NCI-H524 treated with DMSO at 0.1 percent for 48 hours (cell line): Measurements from ENCODE around the gene ZNF226.
"Not testable (repeated sequence)": the region's sequence is repeated elsewhere in the genome, so short reads cannot be mapped to it uniquely, and the experiment has no call there.

Experiments
- DNase-seq: peaks from one replicate; lab custom pipeline; 2025; lab: John Stamatoyannopoulos, UW

The ZNF226 gene

DNA sequence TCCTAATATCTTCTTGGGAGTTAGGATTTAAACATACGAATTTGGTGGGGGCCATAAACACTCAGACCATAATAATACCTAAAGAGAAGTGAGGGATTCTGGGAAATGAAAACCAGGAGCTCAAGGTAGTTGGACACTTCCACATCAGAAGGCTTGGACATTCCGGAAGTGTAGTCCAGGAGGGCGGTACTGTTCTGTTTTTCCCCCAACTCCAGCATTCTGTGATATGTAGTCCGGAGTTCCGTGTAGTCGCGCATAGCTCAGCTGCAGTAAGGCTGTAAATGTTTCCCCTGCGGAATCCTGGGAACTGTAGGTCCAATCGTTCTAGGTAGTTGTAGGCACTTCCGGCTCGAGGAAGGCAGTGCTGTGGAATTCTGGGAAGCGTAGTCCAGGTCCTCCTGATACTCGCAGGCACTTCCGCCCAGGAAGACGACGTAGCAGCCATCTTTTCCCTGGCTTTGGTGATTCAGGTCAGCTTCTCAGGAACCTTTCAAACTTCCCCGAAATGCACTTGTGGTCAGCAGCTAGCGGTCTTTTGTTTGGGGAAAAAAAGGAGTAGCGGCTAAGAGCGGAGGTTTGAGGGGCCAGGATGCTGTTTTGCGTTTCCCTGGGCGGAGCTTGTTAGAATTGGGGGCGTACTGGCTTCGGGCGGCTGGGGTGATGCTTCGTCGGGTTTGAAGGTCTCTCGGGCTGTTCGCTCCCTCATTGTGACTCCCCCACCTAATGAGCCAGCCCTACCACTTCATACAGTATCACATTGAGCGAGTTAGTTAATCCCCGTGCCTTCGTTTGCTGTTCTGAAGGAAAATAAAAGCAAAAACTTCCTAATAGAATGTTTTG, at the start of gene ZNF226:
TSS of gene ZNF226 (plus strand) at position 428 of the 840 bp plus-strand sequence. CDS start 4,981 bp downstream, outside the sequence.
- DNase-seq: peak; percentile 94

DNA sequence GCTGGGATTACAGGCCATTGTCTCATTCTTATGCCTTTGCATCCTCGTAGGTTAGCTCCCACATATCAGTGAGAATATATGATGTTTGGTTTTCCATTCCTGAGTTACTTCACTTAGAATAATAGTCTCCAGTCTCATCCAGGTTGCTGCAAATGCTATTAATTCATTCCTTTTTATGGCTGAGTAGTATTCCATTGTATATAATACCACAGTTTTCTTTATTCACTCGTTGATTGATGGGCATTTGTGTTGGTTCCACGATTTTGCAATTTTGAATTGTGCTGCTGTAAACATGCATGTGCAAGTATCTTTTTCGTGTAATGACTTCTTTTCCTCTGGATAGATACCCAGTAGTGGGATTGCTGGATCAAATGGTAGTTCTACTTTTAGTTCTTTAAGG, 43.7 kb upstream of the ZNF226 start:
- not testable (repeated sequence) for DNase-seq

DNA sequence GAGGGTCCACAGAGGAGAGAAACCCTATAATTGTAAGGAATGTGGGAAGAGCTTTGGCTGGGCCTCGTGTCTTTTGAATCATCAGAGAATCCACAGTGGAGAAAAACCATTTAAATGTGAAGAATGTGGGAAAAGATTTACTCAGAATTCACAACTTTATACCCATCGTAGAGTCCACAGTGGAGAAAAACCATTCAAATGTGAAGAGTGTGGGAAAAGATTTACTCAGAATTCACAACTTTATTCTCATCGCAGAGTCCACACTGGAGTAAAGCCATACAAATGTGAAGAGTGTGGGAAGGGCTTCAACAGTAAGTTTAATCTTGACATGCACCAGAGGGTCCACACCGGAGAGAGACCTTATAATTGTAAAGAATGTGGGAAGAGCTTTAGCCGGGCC, 32.9 kb upstream of the ZNF226 start:
- DNase-seq: no peak

GRCh38 chr19:44141191-44142058, 23.5 kb upstream of the ZNF226 start, which contains the start of gene ZNF234:
Gene ZNF234 (plus strand): TSS chr19:44141554. CDS start chr19:44144633, 3,079 bp downstream.
- peak; percentile 19 for DNase-seq

DNA sequence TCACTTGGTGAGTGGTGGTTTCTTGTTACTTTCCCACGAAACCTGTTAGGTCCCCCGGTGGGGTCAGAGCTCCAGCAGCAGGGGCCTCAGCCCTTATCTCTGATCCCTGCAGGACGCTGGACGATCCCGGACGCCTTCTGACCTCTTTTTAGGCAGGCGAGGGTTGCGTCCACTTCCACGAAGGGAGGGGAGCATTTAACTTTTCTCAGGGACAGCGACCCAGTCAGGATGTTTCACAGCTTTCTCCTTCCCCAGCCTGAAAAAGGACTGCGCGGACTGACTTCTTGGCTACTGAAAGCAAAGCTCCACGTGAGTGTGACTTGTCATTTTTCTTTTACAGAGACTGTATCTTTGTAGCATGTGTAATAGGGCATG, 22.9 kb upstream of the ZNF226 start:
- no peak for DNase-seq

DNA sequence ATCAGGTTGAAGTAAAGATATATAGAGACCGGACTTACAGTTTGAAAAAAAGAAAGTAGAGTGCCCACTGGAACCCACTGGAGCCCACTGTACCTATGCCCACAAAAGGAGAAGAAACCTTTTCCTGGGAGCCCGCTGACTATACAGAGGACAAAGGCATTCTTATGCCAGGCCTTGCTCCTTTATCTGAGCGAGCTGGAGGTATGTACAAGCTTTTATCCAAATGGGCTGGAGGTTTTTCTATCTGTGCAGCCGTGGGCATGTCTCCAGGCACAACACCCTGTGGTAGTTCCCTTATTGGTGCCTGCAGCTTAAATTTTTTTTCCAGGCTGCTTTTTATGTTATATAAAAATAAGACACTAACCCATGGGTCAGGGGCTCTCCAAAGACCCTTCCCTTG, 15.1 kb upstream of the ZNF226 start:
- DNase-seq: no peak

DNA sequence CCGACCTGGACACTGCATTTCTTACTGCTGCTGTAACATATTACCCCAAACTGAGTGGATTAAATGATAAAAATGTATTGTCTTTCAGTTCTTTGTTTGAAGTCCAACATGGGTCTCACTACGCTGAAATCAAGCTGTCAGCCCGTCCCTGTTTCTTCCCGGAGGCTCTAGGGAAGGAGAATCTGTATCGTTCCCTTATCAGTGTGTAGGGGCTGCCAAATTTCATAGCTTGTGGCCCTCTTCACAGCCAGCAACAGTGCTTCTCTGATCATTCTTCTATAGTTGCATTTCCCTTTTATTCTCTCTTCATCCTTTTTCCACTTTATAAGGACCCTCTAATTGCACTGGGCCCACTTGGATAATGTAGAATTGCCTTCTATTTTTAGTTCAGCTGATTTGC, 13.4 kb upstream of the ZNF226 start:
- no peak for DNase-seq

DNA sequence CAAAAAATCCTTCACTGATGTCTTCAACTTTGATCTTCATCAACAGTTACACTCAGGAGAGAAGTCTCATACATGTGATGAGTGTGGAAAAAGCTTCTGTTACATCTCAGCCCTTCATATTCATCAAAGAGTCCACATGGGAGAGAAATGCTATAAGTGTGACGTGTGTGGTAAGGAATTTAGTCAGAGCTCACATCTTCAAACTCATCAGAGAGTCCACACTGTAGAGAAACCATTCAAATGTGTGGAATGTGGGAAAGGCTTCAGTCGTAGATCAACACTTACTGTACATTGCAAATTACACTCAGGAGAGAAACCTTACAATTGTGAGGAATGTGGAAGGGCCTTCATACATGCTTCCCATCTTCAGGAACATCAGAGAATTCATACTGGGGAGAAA, 8.4 kb upstream of the ZNF226 start:
- DNase-seq: no peak

DNA sequence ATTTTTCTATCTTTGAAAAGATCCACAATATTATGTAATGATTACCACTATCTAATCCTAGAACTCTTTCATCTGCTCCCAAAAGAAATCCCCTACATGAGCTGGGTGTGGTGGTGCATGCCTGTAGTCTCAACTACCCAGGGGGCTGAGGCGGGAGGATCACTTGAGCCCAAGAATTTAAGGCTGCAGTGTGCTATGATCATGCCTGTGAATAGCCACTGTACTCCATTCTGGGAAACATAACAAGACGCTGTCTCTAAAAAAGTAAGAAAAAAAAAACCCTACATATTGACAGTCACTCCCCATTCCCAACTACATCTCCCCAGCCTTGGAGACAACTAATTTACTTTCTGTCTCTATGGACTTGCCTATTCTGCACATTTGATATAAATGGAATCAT, 1.1 kb upstream of the ZNF226 start:
- no peak for DNase-seq

DNA sequence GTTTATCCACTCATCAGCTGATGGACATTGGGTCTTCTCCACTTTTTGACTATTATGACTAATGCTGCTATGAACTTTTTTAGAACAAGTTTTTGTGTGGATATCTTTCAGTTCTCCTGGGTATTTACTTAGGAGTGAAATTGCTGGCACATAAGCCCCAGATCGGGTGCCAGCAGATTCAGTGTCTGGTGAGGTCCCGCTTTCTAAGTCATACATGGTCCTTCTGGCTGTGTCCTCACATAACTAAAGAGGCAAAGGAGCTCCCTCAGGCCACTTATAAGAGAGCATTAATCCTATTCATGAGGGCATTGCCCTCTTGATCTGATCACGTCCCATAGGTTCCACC, 600 bp upstream of the ZNF226 start:
- no peak for DNase-seq

DNA sequence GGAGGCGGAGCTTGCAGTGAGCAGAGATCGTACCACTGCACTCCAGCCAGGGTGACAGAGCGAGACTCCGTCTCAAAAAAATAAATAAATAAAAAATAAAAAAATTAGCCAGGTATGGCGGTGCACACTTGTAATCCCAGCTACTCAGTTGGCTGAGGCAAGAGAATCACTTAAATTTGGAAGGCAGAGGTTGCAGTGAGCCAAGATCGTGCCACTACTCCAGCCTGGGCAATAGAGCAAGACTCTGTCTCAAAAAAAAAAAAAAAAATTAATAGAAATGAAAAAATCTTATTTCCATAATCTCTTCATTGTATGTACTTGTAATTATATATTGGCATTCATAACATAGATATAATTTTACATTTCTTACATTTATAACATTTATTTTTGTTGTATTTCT, 5.8 kb downstream of the ZNF226 start:
- not testable (repeated sequence) for DNase-seq

GRCh38 chr19:44176590-44176989, 11.7 kb downstream of the ZNF226 start:
- DNase-seq: no peak

DNA sequence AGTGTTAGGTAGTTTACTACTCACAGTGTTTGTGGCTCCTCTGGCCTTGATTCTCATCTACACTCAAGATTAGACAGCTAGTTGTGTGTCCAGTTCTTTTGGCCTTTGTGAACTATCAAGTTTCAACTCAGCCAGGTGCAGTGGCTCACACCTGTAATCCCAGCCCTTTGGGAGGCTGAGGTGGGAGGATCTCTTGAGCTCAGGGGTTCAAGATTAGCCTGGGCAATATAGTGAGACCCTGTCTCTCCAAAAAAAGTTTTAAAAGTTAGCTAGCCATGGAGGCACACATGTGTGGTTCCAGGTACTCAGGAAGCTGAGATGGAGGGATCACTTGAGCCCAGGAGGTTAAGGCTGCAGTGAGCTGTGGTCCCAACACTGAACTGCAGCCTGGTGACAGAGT, 16.1 kb downstream of the ZNF226 start:
- no peak for DNase-seq

DNA sequence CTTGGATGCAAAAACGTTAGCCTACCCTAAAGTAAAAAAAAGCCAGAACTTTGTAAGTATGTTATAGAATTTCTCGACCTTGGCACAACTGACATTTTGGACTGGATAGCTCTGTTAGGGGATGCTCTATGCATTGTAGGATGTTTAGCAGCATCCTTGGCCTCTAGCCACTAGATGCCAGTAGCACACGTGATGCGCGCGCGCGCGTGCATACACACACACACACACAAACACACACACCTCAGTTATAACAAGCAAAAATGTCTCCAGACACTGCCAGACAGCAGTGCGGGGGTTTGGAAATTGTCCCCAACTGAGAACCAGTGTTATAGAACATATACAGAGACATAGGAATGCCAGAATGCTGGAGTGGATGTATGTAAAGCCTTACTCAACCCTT, 17.2 kb downstream of the ZNF226 start:
- no peak for DNase-seq

- DNase-seq: no peak
Measured at GRCh38 chr19:44190020-44190419, 25.1 kb downstream of the ZNF226 start.

DNA sequence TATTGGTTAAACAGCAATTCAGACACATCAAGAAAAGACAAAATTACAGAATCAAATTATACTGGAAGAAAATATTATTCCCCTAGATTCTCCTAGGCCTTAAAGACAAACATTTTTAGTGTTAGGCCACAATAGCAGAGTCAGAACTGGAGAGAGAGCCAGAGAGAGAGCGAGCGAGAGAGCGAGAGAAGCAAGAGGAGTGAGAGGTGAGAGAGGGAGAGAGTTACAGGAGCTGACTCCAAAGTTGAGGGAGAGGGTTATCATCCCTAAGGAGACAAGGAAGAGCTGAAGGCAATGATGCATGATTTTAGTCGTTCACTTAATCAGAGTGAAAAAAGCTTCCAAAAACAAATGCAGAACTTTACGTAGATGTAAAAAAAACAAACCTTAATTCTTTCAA, 27.2 kb downstream of the ZNF226 start:
- no peak for DNase-seq

DNA sequence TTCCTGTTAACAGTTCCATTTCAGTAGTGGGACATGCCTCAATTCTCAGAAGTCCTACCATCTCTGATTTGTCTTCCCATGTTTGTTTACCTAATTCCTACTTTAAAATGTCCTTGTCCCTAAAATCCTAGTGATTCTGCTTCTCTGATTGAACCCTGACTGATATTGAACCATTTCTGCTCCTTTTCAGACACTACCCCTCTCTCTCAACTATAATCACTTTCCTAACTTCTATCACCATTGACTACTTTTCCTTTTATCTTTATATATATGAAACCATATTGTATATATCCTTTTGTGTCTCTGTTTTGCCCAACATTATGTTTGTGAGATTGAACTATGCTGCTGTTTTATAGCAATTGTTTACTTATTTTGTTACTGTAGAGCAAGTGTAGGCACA, 31.9 kb downstream of the ZNF226 start:
- no peak for DNase-seq

GRCh38 chr19:44202470-44202869, 37.6 kb downstream of the ZNF226 start:
- no peak for DNase-seq

GRCh38 chr19:44202974-44203373, 38.1 kb downstream of the ZNF226 start:
- no peak for DNase-seq

DNA sequence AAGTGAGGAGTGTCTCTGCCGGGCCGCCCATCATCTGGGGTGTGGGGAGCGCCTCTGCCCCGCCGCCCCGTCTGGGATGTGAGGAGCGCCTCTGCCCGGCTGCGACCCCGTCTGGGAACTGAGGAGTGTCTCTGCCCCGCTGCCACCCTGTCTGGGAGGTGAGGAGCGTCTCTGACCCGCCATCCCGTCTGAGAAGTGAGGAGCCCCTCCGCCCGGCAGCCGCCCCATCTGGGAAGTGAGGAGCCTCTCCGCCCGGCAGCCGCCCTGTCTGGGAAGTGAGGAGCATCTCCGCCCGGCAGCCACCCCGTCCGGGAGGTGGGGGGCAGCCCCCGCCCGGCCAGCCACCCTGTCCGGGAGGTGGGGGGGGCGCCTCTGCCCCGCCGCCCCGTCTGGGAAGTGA, 39.0 kb downstream of the ZNF226 start:
- DNase-seq: not testable (repeated sequence)

DNA sequence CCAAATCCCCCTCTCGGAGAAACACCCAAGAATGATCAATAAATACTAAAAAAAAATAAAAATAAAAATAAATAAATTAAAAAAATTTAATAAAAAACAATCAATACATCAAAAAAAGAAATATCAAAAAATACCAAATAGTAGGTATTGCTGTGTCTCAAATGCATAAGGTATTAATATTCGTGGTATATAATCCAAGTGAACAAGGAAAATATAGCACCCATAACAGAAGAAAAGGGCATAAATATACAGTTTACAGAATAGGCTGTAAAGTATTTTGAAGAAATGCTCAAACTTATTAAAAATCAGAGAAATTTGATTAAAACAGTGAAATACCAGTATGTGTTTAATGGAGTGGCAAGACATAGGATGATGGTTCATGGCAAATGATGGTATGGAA, 39.9 kb downstream of the ZNF226 start:
- no peak for DNase-seq

- DNase-seq: peak; percentile 62
Measured at GRCh38 chr19:44207126-44207803, 42.4 kb downstream of the ZNF226 start.
